NCI-H1092 treated with DMSO at 0.1 percent for 48 hours (cell line): ENCODE data around the gene LRRC9.
"Not testable (repeated sequence)": the region's sequence is repeated elsewhere in the genome, so short reads cannot be mapped to it uniquely, and the experiment has no call there.

Experiments
- DNase-seq: peaks from one replicate; lab custom pipeline; 2025; lab: John Stamatoyannopoulos, UW

Gene LRRC9

GRCh38 chr14:59957890-59958289 is 37.9 kb downstream of the LRRC9 start:
- DNase-seq = not testable (repeated sequence)

- DNase-seq = no peak
Measured at GRCh38 chr14:59959668-59960067, 39.7 kb downstream of the LRRC9 start.

- no peak for DNase-seq
Measured at GRCh38 chr14:59961518-59962062, 41.6 kb downstream of the LRRC9 start.

- DNase-seq = no peak
Measured at GRCh38 chr14:59964251-59965007, 44.5 kb downstream of the LRRC9 start.

- DNase-seq = no peak
Measured at GRCh38 chr14:59969319-59969718, 49.4 kb downstream of the LRRC9 start.

GRCh38 chr14:59981564-59981963 is 61.6 kb downstream of the LRRC9 start:
- no peak for DNase-seq

- no peak for DNase-seq
Measured at GRCh38 chr14:59983048-59983447, 63.1 kb downstream of the LRRC9 start.

- DNase-seq = no peak
Measured at GRCh38 chr14:59986556-59987059, 66.7 kb downstream of the LRRC9 start.

- peak; percentile 13 for DNase-seq
Measured at GRCh38 chr14:59997449-59997848, 77.5 kb downstream of the LRRC9 start.

GRCh38 chr14:59997966-59998365 is 78.0 kb downstream of the LRRC9 start:
- no peak for DNase-seq

GRCh38 chr14:59998564-59998963 is 78.6 kb downstream of the LRRC9 start:
- DNase-seq = no peak

- DNase-seq = no peak
Measured at GRCh38 chr14:60002819-60003492, 83.0 kb downstream of the LRRC9 start.

GRCh38 chr14:60003991-60004390 is 84.0 kb downstream of the LRRC9 start:
- no peak for DNase-seq

GRCh38 chr14:60008042-60008441 is 88.1 kb downstream of the LRRC9 start:
- DNase-seq = no peak

GRCh38 chr14:60010263-60010662 is 90.3 kb downstream of the LRRC9 start:
- not testable (repeated sequence) for DNase-seq

- no peak for DNase-seq
Measured at GRCh38 chr14:60014402-60014801, 94.5 kb downstream of the LRRC9 start.

- no peak for DNase-seq
Measured at GRCh38 chr14:60021619-60022018, 101.7 kb downstream of the LRRC9 start.

- no peak for DNase-seq
Measured at GRCh38 chr14:60025571-60025970, 105.6 kb downstream of the LRRC9 start.

- no peak for DNase-seq
Measured at GRCh38 chr14:60035177-60035576, 115.2 kb downstream of the LRRC9 start.

GRCh38 chr14:60047976-60048375 is 128.0 kb downstream of the LRRC9 start:
- DNase-seq = not testable (repeated sequence)

GRCh38 chr14:60051721-60052221 is 131.8 kb downstream of the LRRC9 start:
- DNase-seq = no peak

GRCh38 chr14:60058087-60058486 is 138.1 kb downstream of the LRRC9 start:
- DNase-seq = no peak

- no peak for DNase-seq
Measured at GRCh38 chr14:60061371-60061770, 141.4 kb downstream of the LRRC9 start.
